ENCODE measurements around the gene AGFG2. TPM values are rescaled to one million over a fixed set of nuclear protein-coding genes. Genes with fewer than 3 reads are reported as not detected.
"Not testable (repeated sequence)": the region's sequence is repeated elsewhere in the genome, so short reads cannot be mapped to it uniquely, and the experiment has no call there.

Gene AGFG2
- total RNA-seq, 1 experiment from 2014 or later = 11.2 TPM

GRCh38 chr7:100540073-100540723, 1.2 kb downstream of the AGFG2 start:
- Mint-ChIP-seq H3K9me3 (no peaks in the 10 kb centered on the region; a peak in 1 of 5 replicates), H3K27ac (no peak overlapping the region), H3K4me1 (peaks cover 53 to 59% of the 10 kb centered on the region in 2 experiments), H3K27me3 (ENCODE audit: low read depth) (peaks cover 24% of the 10 kb centered on the region), H3K4me3 (peak overlapping the region; percentile 79 to 88), H3K36me3 (ENCODE audit: insufficient read depth in 1 of 3, low read depth in 3 of 3) (no peaks in the 10 kb centered on the region)
- Histone ChIP-seq H4K91ac (ENCODE audit: insufficient read length, low read depth, low read length) (no peak overlapping the region), H3K9ac (ENCODE audit: extremely low read depth, insufficient read length, low read length) (peak overlapping the region; percentile 65), H3K27me3 (ENCODE audit: insufficient read depth, low read length) (no peaks in the 10 kb centered on the region; the same call in 1 of the 2 replicates), H2BK20ac (ENCODE audit: low read depth, low read length, poor library complexity, severe bottlenecking) (no peak overlapping the region), H4K5ac (ENCODE audit: insufficient read length, low read depth, low read length) (no peak overlapping the region), H3K56ac (ENCODE audit: insufficient read length, low read depth, low read length) (no peak overlapping the region), H3K14ac (ENCODE audit: insufficient read depth, low read length) (no peak overlapping the region), H4K8ac (replicated peaks; ENCODE audit: insufficient read length, low read depth, low read length) (no peak overlapping the region), H2AFZ (ENCODE audit: low read length) (no peak overlapping the region), H3K27ac (ENCODE audit: insufficient read length, low read depth, low read length) (no peak overlapping the region), H3T11ph (ENCODE audit: low read length) (no peak overlapping the region), H3K23ac (ENCODE audit: insufficient read length, low read depth, low read length) (no peak overlapping the region), H3K9me3 (ENCODE audit: control insufficient read depth, low read depth, low read length) (no peaks in the 10 kb centered on the region), H4K20me1 (ENCODE audit: control insufficient read depth, insufficient read depth, insufficient read length) (no peaks in the 10 kb centered on the region), H3K4me2 (ENCODE audit: insufficient read depth, insufficient read length, low read length) (peak overlapping the region; percentile 96), H3K79me1 (ENCODE audit: insufficient read depth, low read depth, low read length, poor library complexity, severe bottlenecking) (no peaks in the 10 kb centered on the region), H2BK120ac (ENCODE audit: low read depth, low read length, poor library complexity, severe bottlenecking) (no peak overlapping the region), H2BK5ac (ENCODE audit: insufficient read length, low read length) (no peak overlapping the region), H3K79me2 (ENCODE audit: insufficient read depth, low read length) (no peaks in the 10 kb centered on the region), H3K4me1 (ENCODE audit: insufficient read depth, low read length) (peaks cover 9% of the 10 kb centered on the region), H3K23me2 (ENCODE audit: insufficient read length, low read depth, low read length, poor library complexity, severe bottlenecking) (peaks cover 11% of the 10 kb centered on the region), H2AK5ac (ENCODE audit: insufficient read length, low read length) (no peak overlapping the region), H3K18ac (ENCODE audit: insufficient read length, low read depth, low read length) (no peak overlapping the region), H2BK15ac (ENCODE audit: low read depth, low read length) (no peak overlapping the region), H2BK12ac (ENCODE audit: insufficient read length, low read depth, low read length) (no peak overlapping the region), H3K4ac (ENCODE audit: low read depth, low read length) (no peak overlapping the region)
- no CpG with 5 or more reads among the region's 6 CpGs for WGBS (ENCODE audit: extremely low coverage, insufficient read length, low lambda C conversion rate)
- no peak for DNase-seq
- TF ChIP-seq CTCF (conservative IDR thresholded peaks at IDR 0.05) = no peak

GRCh38 chr7:100541309-100541708, 2.3 kb downstream of the AGFG2 start:
- no CpG with 5 or more reads among the region's 7 CpGs for WGBS (ENCODE audit: extremely low coverage, insufficient read length, low lambda C conversion rate)
- H3K79me2 ChIP-seq (ENCODE audit: insufficient read depth, low read length); H3K9me3 Mint-ChIP-seq; H3K14ac ChIP-seq (ENCODE audit: insufficient read depth, low read length); H3K79me1 ChIP-seq (ENCODE audit: insufficient read depth, low read depth, low read length, poor library complexity, severe bottlenecking); H2BK15ac ChIP-seq (ENCODE audit: low read depth, low read length); H3K56ac ChIP-seq (ENCODE audit: insufficient read length, low read depth, low read length); H2BK20ac ChIP-seq (ENCODE audit: low read depth, low read length, poor library complexity, severe bottlenecking); H2BK120ac ChIP-seq (ENCODE audit: low read depth, low read length, poor library complexity, severe bottlenecking); H3K9ac ChIP-seq (ENCODE audit: extremely low read depth, insufficient read length, low read length); H4K20me1 ChIP-seq (ENCODE audit: control insufficient read depth, insufficient read depth, insufficient read length); H3K4me2 ChIP-seq (ENCODE audit: insufficient read depth, insufficient read length, low read length); H3T11ph ChIP-seq (ENCODE audit: low read length); H2BK12ac ChIP-seq (ENCODE audit: insufficient read length, low read depth, low read length); H4K5ac ChIP-seq (ENCODE audit: insufficient read length, low read depth, low read length); H3K27me3 ChIP-seq (ENCODE audit: insufficient read depth, low read length); H4K8ac ChIP-seq (replicated peaks; ENCODE audit: insufficient read length, low read depth, low read length); H3K27ac ChIP-seq (ENCODE audit: insufficient read length, low read depth, low read length); H3K4ac ChIP-seq (ENCODE audit: low read depth, low read length); H2AFZ ChIP-seq (ENCODE audit: low read length); H2BK5ac ChIP-seq (ENCODE audit: insufficient read length, low read length); H4K91ac ChIP-seq (ENCODE audit: insufficient read length, low read depth, low read length); H3K36me3 Mint-ChIP-seq (ENCODE audit: insufficient read depth in 1 of 3, low read depth in 3 of 3); H2AK5ac ChIP-seq (ENCODE audit: insufficient read length, low read length); H3K18ac ChIP-seq (ENCODE audit: insufficient read length, low read depth, low read length); DNase-seq; H3K9me3 ChIP-seq (ENCODE audit: control insufficient read depth, low read depth, low read length); H3K23ac ChIP-seq (ENCODE audit: insufficient read length, low read depth, low read length): not testable (repeated sequence)
- peaks cover 15% of the 10 kb centered on the region for H3K4me1 ChIP-seq (ENCODE audit: insufficient read depth, low read length)
- peaks cover 24% of the 10 kb centered on the region for H3K27me3 Mint-ChIP-seq (ENCODE audit: low read depth)
- peaks cover 64 to 70% of the 10 kb centered on the region in 2 experiments for H3K4me1 Mint-ChIP-seq
- H3K23me2 ChIP-seq (ENCODE audit: insufficient read length, low read depth, low read length, poor library complexity, severe bottlenecking) = peaks cover 11% of the 10 kb centered on the region
- peak overlapping the region in 1 of 2 experiments; percentile 5; a peak in 2 of 5 replicates for H3K4me3 Mint-ChIP-seq
- peak overlapping the region in 1 of 3 experiments; percentile 98; a peak in 2 of 7 replicates for H3K27ac Mint-ChIP-seq
